GM19395 (cell line): ENCODE data around the gene ASNSD1.
"Not testable (repeated sequence)": the region's sequence is repeated elsewhere in the genome, so short reads cannot be mapped to it uniquely, and the experiment has no call there.

ENCODE experiments used
- ATAC-seq: cut with Tn5 transposase; IDR thresholded peaks from one replicate; pipeline ENCODE4 v1.9.1; 2021; ENCODE audit warnings: mild to moderate bottlenecking, moderate library complexity; ENCODE audit not compliant: unreplicated experiment

Gene ASNSD1

GRCh38 chr2:189641590-189641989, 19.7 kb upstream of the ASNSD1 start:
- ATAC-seq = no peak

- no peak for ATAC-seq
Measured at GRCh38 chr2:189646521-189646920, 14.7 kb upstream of the ASNSD1 start.

DNA sequence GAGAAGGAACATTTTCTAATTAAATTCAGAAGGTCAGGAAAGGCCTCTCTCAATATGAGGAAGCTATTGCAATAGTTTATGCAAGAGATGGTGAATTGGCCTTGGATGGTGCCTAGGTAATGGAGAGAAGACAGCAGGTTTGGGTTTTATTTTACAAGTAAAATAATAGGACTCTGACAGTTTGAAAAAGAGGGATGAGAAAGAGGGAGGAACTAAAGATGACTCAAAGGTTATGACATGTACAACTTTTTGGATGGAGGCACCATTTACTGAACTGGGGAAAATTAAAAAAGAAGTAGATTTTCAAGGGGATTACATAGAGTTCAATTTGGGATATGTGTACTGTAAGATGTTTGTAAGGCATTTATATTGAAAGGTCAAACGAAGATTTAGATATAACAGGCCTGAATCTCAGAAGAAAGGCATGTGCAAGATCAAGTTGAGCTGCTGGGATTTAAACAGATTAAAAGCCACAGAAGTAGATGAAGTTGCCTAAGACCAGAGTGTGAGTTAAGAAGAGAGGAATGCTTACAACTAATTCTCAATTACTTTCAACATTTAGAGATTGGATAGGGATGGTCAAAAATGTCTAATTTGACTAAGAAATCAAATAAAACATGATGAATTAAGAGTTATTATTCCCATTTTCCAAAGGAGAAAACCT, 12.3 kb upstream of the ASNSD1 start:
- no peak for ATAC-seq

DNA sequence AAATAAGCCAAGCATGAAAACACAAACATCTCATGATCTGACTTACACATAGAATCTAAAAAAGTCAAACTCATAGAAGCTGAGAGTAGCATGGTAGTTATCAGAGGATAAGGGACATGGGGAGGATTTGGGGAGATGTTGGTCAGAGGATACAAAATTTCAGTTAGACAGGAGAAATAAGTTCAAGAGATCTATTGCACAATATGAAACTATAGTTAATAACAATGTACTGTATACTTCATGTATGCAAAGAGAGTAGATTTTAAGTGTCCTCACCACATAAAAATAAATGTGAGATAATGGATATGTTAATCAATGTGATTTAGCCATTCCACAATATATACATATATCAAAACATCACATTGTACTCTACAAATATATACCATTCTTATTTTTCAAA, 10.0 kb upstream of the ASNSD1 start:
- ATAC-seq = no peak

DNA sequence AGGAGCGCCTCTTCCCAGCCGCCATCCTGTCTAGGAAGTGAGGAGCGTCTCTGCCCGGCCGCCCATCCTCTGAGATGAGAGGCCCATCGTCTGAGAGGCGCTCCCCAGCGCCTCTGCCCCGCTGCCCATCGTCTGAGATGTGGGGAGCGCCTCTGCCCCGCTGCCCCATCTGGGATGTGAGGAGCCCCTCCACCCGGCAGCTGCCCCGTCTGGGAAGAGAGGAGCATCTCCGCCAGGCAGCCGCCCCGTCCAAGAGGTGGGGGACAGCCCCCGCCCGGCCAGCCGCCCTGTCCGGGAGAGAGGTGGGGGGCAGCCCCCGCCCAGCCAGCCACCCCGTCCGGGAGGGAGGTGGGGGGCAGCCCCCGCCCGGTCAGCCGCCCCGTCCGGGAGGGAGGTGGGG, 7.8 kb upstream of the ASNSD1 start:
- ATAC-seq = not testable (repeated sequence)

DNA sequence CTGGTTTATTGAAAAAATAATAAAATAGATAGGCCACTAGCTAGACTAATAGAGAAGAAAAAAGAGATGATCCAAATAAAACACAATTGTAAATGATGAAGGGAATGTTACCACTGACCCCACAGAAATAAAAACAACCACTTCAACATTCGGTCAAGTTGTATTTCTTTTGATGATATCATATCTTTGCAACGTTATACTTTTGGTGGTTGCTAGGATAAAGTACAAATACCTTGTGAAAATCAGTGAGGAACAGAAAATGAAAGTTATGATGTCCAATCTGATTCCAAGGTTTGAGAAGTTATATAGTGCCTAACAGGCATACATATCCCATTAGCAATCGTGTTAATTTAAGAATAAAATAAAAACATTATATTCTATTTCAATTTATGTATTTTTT, 6.6 kb upstream of the ASNSD1 start:
- ATAC-seq = no peak

GRCh38 chr2:189657867-189658266, 3.4 kb upstream of the ASNSD1 start:
- ATAC-seq = peak; percentile 52

- no peak for ATAC-seq
Measured at GRCh38 chr2:189658306-189659212, 2.7 kb upstream of the ASNSD1 start.

- no peak for ATAC-seq
Measured at GRCh38 chr2:189659734-189660133, 1.5 kb upstream of the ASNSD1 start.

DNA sequence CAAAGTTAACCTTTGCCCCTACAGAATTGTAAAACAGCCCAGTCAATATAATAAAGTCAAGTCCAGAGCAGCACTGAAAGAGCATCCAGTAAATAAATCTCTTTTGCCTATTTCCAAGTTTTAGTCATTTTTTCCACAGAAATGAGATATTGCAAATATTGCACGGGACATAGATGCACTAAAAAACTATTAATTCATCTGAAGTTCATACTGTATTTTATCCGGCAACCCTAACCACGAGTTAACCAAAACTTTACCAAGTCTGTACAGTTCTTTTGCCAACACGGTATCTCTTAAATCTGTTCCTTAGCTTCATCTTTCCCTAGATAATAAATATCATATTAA, 484 bp upstream of the ASNSD1 start:
- no peak for ATAC-seq

DNA sequence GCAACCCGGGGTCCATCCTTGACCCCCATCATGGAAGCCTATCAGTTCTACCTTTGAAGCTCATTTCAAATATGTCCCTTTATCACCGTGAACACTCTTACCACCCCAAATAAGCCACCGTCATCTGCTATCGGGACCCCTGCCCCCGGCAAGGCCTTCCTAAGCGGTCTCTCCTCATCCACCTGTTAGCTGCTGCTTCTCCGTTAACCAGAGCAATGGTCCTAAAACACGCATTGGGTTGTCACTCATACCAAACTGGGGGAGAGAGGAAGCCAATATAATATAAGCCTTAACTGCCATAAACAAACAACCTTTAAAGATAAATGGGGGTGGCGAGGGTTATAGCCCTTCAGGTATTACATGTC, 680 bp downstream of the ASNSD1 start:
- ATAC-seq = no peak

GRCh38 chr2:189662669-189663226, 1.5 kb downstream of the ASNSD1 start:
- no peak for ATAC-seq

DNA sequence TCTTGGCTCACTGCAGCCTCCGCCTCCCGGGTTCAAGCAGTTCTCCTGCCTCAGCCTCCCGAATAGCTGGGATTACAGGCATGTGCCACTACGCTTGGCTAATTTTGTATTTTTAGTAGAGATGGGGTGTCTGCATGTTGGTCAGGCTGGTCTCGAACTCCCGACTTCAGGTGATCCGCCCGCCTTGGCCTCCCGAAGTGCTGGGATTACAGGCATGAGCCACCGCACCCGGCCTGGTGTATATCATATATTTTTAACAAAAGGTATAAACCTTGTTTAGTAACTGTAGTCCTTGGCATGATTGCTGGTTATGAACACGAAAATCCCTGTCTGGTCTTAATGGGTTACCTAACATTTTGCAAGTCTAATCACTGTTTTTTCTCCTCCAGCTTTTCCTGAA, 2.1 kb downstream of the ASNSD1 start:
- not testable (repeated sequence) for ATAC-seq

DNA sequence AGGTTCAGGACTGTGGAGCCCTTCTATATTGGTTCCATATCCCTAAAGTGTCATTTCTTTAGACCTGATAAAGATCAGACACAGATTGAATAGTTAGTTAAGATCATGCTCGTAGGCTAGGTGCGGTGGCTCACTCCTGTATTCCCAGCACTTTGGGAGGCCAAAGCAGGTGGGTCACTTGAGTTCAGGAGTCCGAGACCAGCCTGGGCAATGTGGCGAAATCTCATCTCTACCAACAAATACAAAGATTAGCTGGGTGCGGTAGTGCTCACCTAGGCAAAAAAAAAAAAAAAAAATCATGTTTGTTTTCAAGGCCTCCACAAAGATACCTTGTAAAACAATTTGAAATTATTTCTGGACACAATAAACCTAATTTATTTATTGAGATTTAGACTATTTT, 8.7 kb downstream of the ASNSD1 start:
- ATAC-seq = no peak

- ATAC-seq = peak; percentile 33
Measured at GRCh38 chr2:189673661-189674373, 12.6 kb downstream of the ASNSD1 start.

GRCh38 chr2:189674374-189675112, 13.3 kb downstream of the ASNSD1 start, which contains the start of gene ANKAR:
ANKAR (plus strand) TSS chr2:189674670; CDS start chr2:189676491, 1,821 bp downstream.
- peak; percentile 93 for ATAC-seq

DNA sequence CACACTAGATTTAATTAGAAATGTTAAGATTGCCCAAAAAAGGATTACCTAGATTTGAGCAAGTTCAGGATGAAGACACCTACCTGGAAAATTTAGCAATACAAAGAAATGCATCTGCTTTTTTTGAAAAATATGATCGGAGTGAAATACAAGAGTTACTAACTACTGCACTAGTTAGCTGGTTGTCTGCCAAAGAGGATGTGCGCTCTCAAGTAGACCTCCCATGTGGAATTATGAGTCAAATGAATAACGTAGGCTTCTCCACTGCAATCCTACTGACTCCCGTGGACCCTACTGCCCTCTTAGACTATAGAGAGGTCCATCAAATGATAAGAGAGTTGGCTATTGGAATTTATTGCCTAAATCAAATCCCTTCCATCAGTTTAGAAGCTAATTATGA, 15.2 kb downstream of the ASNSD1 start:
- ATAC-seq = no peak

DNA sequence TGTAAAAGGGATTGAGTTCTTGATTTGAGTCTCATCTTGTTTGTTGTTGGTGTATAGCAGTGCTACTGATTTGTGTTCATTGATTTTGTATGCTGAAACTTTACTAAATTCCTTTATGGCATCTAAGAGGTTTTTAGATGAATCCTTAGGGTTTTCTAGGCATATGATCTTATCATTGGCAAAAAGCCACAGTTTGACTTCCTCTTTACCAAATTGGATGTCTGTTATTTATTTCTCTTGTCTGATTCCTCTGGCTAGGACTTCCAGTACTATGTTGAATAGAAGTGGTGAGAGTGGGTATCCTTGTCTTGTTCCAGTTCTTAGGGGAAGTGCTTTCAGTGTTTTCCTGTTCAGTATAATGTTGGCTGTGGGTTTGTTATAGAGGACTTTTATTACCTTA, 18.0 kb downstream of the ASNSD1 start:
- no peak for ATAC-seq

DNA sequence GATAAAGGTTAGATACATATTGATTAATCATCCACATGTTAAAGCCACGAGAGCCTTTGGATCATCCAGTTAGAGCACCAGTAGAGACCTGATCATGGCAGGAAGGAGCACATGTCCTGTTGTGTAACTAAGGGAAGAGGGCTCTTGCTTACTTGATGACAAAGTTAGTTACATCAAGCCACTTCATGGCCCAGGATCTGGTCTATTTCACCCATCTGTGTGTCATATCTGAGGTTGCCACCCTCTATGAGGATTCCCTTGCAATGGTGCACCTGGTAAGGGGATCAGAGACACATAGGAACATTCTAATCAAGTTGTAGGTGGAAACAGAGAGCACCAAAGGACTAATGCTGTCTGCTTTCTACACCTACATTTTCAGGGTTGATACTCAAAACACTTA, 19.9 kb downstream of the ASNSD1 start:
- no peak for ATAC-seq

- ATAC-seq = no peak
Measured at GRCh38 chr2:189681903-189682302, 20.6 kb downstream of the ASNSD1 start.

DNA sequence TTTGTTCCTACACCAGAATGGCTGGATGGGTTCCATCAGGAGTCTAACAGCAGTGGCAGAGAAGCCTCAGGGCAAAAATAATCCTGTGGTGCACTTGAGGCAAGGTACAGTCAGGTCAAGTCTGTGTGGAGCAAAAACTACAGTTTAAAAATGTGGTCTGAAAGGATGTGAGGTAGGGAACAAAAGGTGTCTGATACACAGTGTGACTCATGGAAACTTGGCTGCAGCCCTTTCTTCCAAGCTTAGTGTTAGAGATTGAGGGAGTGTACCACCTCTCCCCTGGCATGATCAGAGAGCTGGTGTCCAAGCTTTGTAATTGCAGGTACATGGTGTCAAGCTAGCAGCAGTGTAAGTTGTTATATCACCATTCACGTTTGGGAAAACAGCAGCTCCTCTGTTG, 22.1 kb downstream of the ASNSD1 start:
- no peak for ATAC-seq
